NT2/D1 (cell line): ENCODE measurements around the gene FAM163B.

ENCODE experiments used
- DNase-seq: peaks from one replicate; pipeline ENCODE4 v3.0.0-alpha.2; 2011; ENCODE audit warnings: low read depth, low spot score
- H3K27me3 ChIP-seq: 2 replicates; pipeline ENCODE4 v1.6.0; 2011; ENCODE audit warnings: mild to moderate bottlenecking; ENCODE audit not compliant: insufficient read length, insufficient read depth
- H3K36me3 ChIP-seq: 2 replicates; pipeline ENCODE4 v1.6.1; 2011; ENCODE audit warnings: mild to moderate bottlenecking, low read length, mixed read lengths; ENCODE audit not compliant: insufficient read depth, insufficient read length
- H3K4me1 ChIP-seq: 2 replicates; pipeline ENCODE4 v1.5.1; 2011; ENCODE audit not compliant: insufficient read depth, insufficient read length
- H3K4me3 ChIP-seq: 2 replicates; pipeline ENCODE4 v1.5.1; 2011; ENCODE audit warnings: low read depth; ENCODE audit not compliant: insufficient read length
- H3K9ac ChIP-seq: 2 replicates; pipeline ENCODE4 v1.6.0; 2011; ENCODE audit warnings: low read depth; ENCODE audit not compliant: insufficient read length
- H3K9me3 ChIP-seq: 2 replicates; pipeline ENCODE4 v1.5.1; 2011; ENCODE audit warnings: mild to moderate bottlenecking, low read length; ENCODE audit not compliant: insufficient read depth
- SUZ12 ChIP-seq: IDR thresholded peaks from 2 replicates; pipeline ENCODE4 v1.6.1; 2011; ENCODE audit not compliant: insufficient read length, insufficient read depth; ENCODE audit errors: extremely low read depth
- YY1 ChIP-seq: IDR thresholded peaks from 2 replicates; pipeline ENCODE4 v1.6.1; 2011; ENCODE audit not compliant: insufficient read length, insufficient read depth
- ZNF274 ChIP-seq: IDR thresholded peaks from 2 replicates; pipeline ENCODE4 v1.6.1; 2011; ENCODE audit warnings: mild to moderate bottlenecking, low read depth, low read length

Gene FAM163B

DNA sequence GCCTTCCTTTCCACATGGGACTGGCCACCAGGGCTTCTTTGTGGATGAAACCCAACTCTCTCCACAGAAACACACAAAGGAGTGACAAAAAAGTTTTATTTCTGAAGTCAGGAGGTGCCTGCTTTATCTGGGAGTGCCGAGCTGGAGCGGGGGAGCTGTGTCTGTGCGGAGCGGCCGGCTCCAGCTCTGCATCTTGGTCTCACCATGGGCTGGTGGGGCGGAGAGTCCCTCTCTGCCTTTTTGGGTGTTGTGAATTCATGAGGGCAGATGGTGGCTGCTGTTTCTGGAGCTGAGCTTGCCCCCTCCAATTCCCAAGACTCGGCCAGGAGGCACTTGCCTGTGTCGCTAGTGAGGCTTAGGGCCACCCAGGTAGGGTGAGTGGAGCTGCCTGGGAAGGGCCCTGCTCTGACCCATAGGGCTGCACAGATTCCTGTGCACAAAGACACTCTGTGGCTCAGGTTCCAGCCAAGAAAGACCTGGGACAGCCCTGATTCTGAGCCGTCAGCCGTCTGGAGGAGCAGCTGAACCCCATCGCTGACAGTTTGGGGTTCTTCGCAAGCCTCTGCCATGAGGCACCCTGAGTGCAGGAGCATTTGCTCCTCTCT, 28.4 kb upstream of the FAM163B start:
- no peak for DNase-seq
- Histone ChIP-seq H3K4me3 (no peak overlapping the region), H3K9me3 (no peaks in the 10 kb centered on the region), H3K27me3 (peaks cover 2% of the 10 kb centered on the region), H3K9ac (no peak overlapping the region), H3K36me3 (no peaks in the 10 kb centered on the region), H3K4me1 (peaks cover 23% of the 10 kb centered on the region)
- no peak for TF ChIP-seq ZNF274
- TF ChIP-seq YY1 = no peak
- TF ChIP-seq SUZ12 = no peak

- H3K9ac ChIP-seq = no peak overlapping the region
- H3K36me3 ChIP-seq = no peaks in the 10 kb centered on the region
- H3K9me3 ChIP-seq = no peaks in the 10 kb centered on the region
- H3K27me3 ChIP-seq = peaks cover 2% of the 10 kb centered on the region
- H3K4me3 ChIP-seq = no peak overlapping the region
- DNase-seq = no peak
- peaks cover 27% of the 10 kb centered on the region for H3K4me1 ChIP-seq
- TF ChIP-seq ZNF274 (no peak), YY1 (no peak), SUZ12 (no peak)
Measured at GRCh38 chr9:133636902-133637301, 27.7 kb upstream of the FAM163B start.

GRCh38 chr9:133635533-133636531, 26.6 kb upstream of the FAM163B start, which contains the start of gene DBH:
Gene DBH, plus strand, starts transcription at chr9:133636363. Its CDS starts 9 bp downstream, at chr9:133636372.
- Histone ChIP-seq H3K27me3 (peaks cover 2% of the 10 kb centered on the region), H3K4me1 (peaks cover 33% of the 10 kb centered on the region), H3K9me3 (no peaks in the 10 kb centered on the region), H3K9ac (no peak within 1 kb of the TSS), H3K4me3 (no peak within 1 kb of the TSS), H3K36me3 (no peaks in the 10 kb centered on the region)
- no peak for DNase-seq
- no peak for TF ChIP-seq ZNF274
- TF ChIP-seq SUZ12 = no peak
- TF ChIP-seq YY1 = no peak

GRCh38 chr9:133635098-133635497, 25.9 kb upstream of the FAM163B start:
- H3K9me3 ChIP-seq = no peaks in the 10 kb centered on the region
- H3K27me3 ChIP-seq = peaks cover 4% of the 10 kb centered on the region
- no peak overlapping the region for H3K9ac ChIP-seq
- no peak overlapping the region for H3K4me3 ChIP-seq
- H3K4me1 ChIP-seq = peaks cover 33% of the 10 kb centered on the region
- no peak for DNase-seq
- TF ChIP-seq SUZ12 (no peak), YY1 (no peak), ZNF274 (no peak)
- no peaks in the 10 kb centered on the region for H3K36me3 ChIP-seq

- DNase-seq = no peak
- no peaks in the 10 kb centered on the region for H3K36me3 ChIP-seq
- no peaks in the 10 kb centered on the region for H3K9me3 ChIP-seq
- TF ChIP-seq ZNF274 (no peak), SUZ12 (no peak), YY1 (no peak)
- H3K9ac ChIP-seq = peak overlapping the region; percentile 28
- peaks cover 33% of the 10 kb centered on the region for H3K4me1 ChIP-seq
- no peak overlapping the region for H3K4me3 ChIP-seq
- peaks cover 4% of the 10 kb centered on the region for H3K27me3 ChIP-seq
Measured at GRCh38 chr9:133634081-133634691, 25.0 kb upstream of the FAM163B start.

DNA sequence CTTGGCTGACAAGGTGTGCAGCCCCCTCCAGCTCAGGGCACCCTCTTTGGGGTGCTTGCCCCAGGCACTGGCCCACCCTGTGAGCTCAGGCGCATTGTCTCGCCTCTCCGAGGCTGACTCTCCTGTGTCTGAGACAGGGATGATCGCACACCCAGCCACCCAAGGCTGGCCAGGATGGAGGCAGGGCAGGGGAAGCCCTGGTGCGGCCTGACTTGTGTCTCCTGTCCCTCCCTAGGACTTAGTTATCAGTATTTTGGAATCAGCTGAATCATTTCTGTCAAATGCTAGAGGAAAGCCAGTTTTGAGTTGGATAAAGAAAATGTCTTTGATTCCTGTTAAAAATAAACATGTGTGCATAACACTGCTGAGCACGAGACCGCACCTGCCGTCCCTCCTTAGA, 24.5 kb upstream of the FAM163B start:
- Histone ChIP-seq H3K36me3 (no peaks in the 10 kb centered on the region), H3K4me1 (peaks cover 33% of the 10 kb centered on the region), H3K27me3 (peaks cover 4% of the 10 kb centered on the region), H3K9ac (peak overlapping the region; percentile 52), H3K9me3 (no peaks in the 10 kb centered on the region), H3K4me3 (no peak overlapping the region)
- no peak for TF ChIP-seq SUZ12
- TF ChIP-seq ZNF274 = no peak
- no peak for TF ChIP-seq YY1
- DNase-seq = no peak
